Lower leg skin (tissue), 3 donors: Measurements from ENCODE around the gene LRRC32.

Experiments used
- CTCF ChIP-seq, 3 donors: fragments of 450-650 bp; IDR thresholded peaks; one replicate each; pipeline ENCODE4 v1.5.1; 2016; ENCODE audit warnings: antibody characterized with exemption in 3 of 3, mild to moderate bottlenecking in 3 of 3, moderate library complexity in 2 of 3
- POLR2A ChIP-seq, 2 donors: fragments of 450-650 bp; IDR thresholded peaks; one replicate each; pipeline ENCODE4 v1.6.1; 2016 to 2017; ENCODE audit warnings: antibody characterized with exemption in 2 of 2, mild to moderate bottlenecking in 1 of 2, moderate library complexity in 1 of 2

DNA sequence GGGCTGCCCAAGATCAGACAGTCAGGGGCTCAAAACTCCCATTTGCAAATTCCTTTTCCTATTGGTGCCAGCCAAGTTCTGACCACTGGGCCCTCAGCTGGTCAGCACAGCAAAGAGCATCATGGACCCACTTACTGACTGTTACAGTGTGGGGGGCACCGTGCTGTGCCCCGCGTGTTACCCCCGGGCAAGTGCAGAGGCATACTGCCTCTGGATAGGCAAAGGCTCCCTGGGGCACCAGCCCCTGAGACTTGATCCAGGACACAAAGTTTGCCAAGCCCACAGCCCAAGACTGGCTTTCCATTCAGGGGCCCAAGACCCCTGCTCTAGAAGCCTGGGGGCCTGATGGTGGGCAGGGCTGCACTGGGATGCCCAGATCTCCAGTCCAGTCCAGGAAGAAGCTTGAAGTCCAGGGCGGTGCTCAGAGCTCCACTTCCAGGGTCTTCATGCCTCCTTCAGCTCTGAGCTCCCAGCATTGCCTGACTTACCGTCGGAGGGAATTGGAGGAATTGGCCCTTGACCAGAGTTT is 6.6 kb downstream of the LRRC32 start:
- TF ChIP-seq CTCF (IDR thresholded peaks at IDR 0.05) (no peak), POLR2A (IDR thresholded peaks at IDR 0.05) (no peak)
